Neural cell (in vitro differentiated cells): ENCODE data around the gene ASTN1. TPM values are rescaled to one million over a fixed set of nuclear protein-coding genes. Genes with fewer than 3 reads are reported as not detected.

Source experiments
- H2AFZ ChIP-seq: fragments of 200-600, 300-800 bp; sonication (generic), shearing (Covaris generic); 2 replicates; pipeline ENCODE4 v1.6.0; 2014; ENCODE audit warnings: low read depth, mild to moderate bottlenecking, antibody characterized with exemption, low read length, moderate library complexity
- H3F3A ChIP-seq: fragments of 200-600 bp; shearing (Covaris generic); 2 replicates; pipeline ENCODE4 v1.6.1; 2016; ENCODE audit warnings: mild to moderate bottlenecking, moderate library complexity, mixed read lengths, antibody characterized with exemption, low read length; ENCODE audit not compliant: insufficient read depth, poor library complexity, severe bottlenecking
- H3K27ac ChIP-seq: fragments of 200-600, 300-800 bp; sonication (generic), shearing (Covaris generic); 2 replicates; pipeline ENCODE4 v1.5.1; 2014; ENCODE audit warnings: mild to moderate bottlenecking, low read length, moderate library complexity
- H3K27me3 ChIP-seq: fragments of 300-800, 200-600 bp; sonication (generic), shearing (Covaris generic); 2 replicates; pipeline ENCODE4 v1.6.0; 2014; ENCODE audit warnings: mild to moderate bottlenecking, low read depth, low read length, moderate library complexity; ENCODE audit not compliant: insufficient read depth
- H3K36me3 ChIP-seq: fragments of 300-800, 200-600 bp; sonication (generic), shearing (Covaris generic); 2 replicates; pipeline ENCODE4 v1.5.1; 2014; ENCODE audit warnings: mild to moderate bottlenecking, antibody characterized with exemption, low read length, moderate library complexity; ENCODE audit not compliant: insufficient read depth
- H3K4me2 ChIP-seq: fragments of 300-800, 200-600 bp; sonication (generic), shearing (Covaris generic); 2 replicates; pipeline ENCODE4 v1.6.0; 2014; ENCODE audit warnings: mild to moderate bottlenecking, low read length
- H3K4me3 ChIP-seq: fragments of 300-800, 200-600 bp; sonication (generic), shearing (Covaris generic); 2 replicates; pipeline ENCODE4 v1.5.1; 2014; ENCODE audit warnings: mild to moderate bottlenecking, low read length, moderate library complexity
- H3K79me2 ChIP-seq: fragments of 200-600 bp; shearing (Covaris generic); replicated peaks from 2 replicates; pipeline ENCODE4 v1.6.0; 2014; ENCODE audit warnings: mild to moderate bottlenecking, low read length, moderate library complexity; ENCODE audit not compliant: insufficient read depth
- H3K9ac ChIP-seq: fragments of 300-800, 200-600 bp; sonication (generic), shearing (Covaris generic); 2 replicates; pipeline ENCODE4 v1.6.1; 2016; ENCODE audit warnings: mild to moderate bottlenecking, low read length, mixed read lengths
- H3K9me2 ChIP-seq: fragments of 200-600 bp; shearing (Covaris generic); 2 replicates; pipeline ENCODE4 v1.6.1; 2016; ENCODE audit warnings: mild to moderate bottlenecking, low read length, mixed read lengths; ENCODE audit not compliant: insufficient read depth
- H3K9me3 ChIP-seq: fragments of 200-600, 300-800 bp; sonication (generic), shearing (Covaris generic); 2 replicates; pipeline ENCODE4 v1.6.1; 2016; ENCODE audit warnings: mild to moderate bottlenecking, mixed run types, low read length, moderate library complexity, mixed read lengths
- H4K20me1 ChIP-seq: fragments of 200-600 bp; shearing (Covaris generic); 2 replicates; pipeline ENCODE4 v1.6.1; 2016; ENCODE audit warnings: mild to moderate bottlenecking, mixed run types; ENCODE audit not compliant: insufficient read depth
- EP300 ChIP-seq: fragments of 450-650 bp; conservative IDR thresholded peaks from 2 replicates; pipeline ENCODE4 v1.6.1; 2014; ENCODE audit warnings: antibody characterized with exemption, mild to moderate bottlenecking, moderate library complexity; ENCODE audit not compliant: poor library complexity, severe bottlenecking
- EZH2 ChIP-seq: fragments of 200-600, 300-800 bp; shearing (Covaris generic), sonication (generic); IDR thresholded peaks from 2 replicates; pipeline ENCODE4 v1.6.1; 2014; ENCODE audit warnings: antibody characterized with exemption, low read length, borderline replicate concordance, mild to moderate bottlenecking; ENCODE audit not compliant: insufficient read depth, poor library complexity, severe bottlenecking
- RAD21 ChIP-seq: fragments of 450-650 bp; conservative IDR thresholded peaks from 2 replicates; pipeline ENCODE4 v1.6.1; 2014; ENCODE audit warnings: antibody characterized with exemption, mild to moderate bottlenecking, moderate library complexity
- REST ChIP-seq: IDR thresholded peaks from 2 replicates; pipeline ENCODE4 v1.6.1; 2012; ENCODE audit warnings: borderline replicate concordance
- SMC3 ChIP-seq: fragments of 450-650 bp; conservative IDR thresholded peaks from 2 replicates; pipeline ENCODE4 v1.6.1; 2014; ENCODE audit warnings: antibody characterized with exemption, mild to moderate bottlenecking, moderate library complexity; ENCODE audit not compliant: poor library complexity
- polyA plus RNA-seq: library from polyadenylated mRNA; depleted of rRNA; stranded (reverse); fragments of >200 nt; gene quantifications from 2 replicates; pipeline ENCODE4 v1.2.3, GENCODE V29; 2014
- TF ChIP-seq, protein P1 (sequence below): fragments of 450-650 bp; IDR thresholded peaks from 2 replicates; pipeline ENCODE4 v1.5.1; 2014; ENCODE audit warnings: antibody characterized with exemption, mild to moderate bottlenecking, moderate library complexity; ENCODE audit not compliant: poor library complexity, severe bottlenecking

ASTN1 gene
- polyA plus RNA-seq, 1 donor from 2014 or later, result 33.4 TPM

DNA sequence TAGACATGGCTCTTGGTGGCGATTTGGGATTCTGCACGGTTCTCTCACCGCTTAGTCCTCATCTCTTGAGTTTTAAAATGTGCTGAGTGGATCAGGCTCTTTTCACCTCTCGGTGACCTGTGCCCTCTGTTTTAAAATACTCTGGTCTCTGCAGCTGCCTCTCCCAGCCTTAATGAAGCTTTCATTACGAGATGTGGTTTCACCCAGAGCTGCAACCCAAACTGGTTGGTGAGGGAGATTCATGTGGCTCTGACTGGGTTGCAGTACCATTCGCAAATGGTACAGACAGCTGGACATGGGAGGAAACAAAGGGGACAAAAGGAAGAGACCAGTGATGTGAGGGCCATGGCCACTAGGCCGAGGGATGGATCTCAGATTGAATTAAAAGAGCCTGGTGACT is 258.9 kb downstream of the ASTN1 start:
- Histone ChIP-seq H3K4me2 (no peak overlapping the region), H3K4me3 (no peak overlapping the region), H3K9me2 (no peaks in the 10 kb centered on the region), H4K20me1 (no peaks in the 10 kb centered on the region), H3K9ac (no peak overlapping the region), H3K9me3 (no peaks in the 10 kb centered on the region), H3K36me3 (no peaks in the 10 kb centered on the region), H3K27ac (no peak overlapping the region), H2AFZ (no peak overlapping the region), H3K27me3 (no peaks in the 10 kb centered on the region), H3K79me2 (no peaks in the 10 kb centered on the region), H3F3A (no peaks in the 10 kb centered on the region)
- TF ChIP-seq EP300 (no peak), SMC3 (no peak), RAD21 (no peak)
- TF ChIP-seq, protein P1, sequence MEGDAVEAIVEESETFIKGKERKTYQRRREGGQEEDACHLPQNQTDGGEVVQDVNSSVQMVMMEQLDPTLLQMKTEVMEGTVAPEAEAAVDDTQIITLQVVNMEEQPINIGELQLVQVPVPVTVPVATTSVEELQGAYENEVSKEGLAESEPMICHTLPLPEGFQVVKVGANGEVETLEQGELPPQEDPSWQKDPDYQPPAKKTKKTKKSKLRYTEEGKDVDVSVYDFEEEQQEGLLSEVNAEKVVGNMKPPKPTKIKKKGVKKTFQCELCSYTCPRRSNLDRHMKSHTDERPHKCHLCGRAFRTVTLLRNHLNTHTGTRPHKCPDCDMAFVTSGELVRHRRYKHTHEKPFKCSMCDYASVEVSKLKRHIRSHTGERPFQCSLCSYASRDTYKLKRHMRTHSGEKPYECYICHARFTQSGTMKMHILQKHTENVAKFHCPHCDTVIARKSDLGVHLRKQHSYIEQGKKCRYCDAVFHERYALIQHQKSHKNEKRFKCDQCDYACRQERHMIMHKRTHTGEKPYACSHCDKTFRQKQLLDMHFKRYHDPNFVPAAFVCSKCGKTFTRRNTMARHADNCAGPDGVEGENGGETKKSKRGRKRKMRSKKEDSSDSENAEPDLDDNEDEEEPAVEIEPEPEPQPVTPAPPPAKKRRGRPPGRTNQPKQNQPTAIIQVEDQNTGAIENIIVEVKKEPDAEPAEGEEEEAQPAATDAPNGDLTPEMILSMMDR, result no peak

DNA sequence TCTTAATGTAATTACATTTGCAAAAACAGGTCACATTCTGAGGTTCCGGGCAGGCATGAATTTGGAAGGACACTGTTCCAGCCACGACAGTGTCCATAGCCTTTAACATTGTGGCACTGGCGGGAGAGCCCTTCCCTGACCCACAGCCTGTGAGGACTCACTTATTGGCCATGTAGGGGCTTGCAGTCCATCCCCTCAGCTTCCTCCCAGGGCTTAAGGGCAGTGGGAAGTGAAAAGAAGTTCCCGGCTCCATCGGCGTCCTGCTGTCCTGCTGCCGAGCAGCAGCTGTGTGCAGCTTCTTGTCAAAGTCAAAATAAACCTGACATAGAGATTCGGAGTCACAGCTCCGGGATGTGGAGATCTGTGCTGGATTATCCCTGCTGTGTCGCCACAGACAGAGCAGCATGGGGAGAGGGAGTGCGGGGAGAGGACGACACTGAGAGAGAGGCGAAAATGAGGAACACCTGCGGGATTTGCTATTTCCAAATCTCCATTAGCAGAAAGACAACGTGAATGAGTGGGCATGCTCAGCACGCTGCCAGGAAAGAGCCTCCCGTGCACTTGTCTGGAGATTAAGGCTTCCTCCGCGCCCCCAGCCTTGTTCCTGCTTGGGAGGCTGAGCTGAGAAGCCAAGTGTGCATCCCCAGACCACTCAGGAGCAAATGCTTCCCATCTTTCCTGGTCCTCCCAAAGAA is 260.3 kb downstream of the ASTN1 start:
- Histone ChIP-seq H3K4me2 (no peak overlapping the region), H2AFZ (no peak overlapping the region), H3K27ac (no peak overlapping the region)

More for the DNA sequence above, 260.3 kb downstream of the ASTN1 start:
- Histone ChIP-seq H3K36me3 (no peaks in the 10 kb centered on the region), H3K79me2 (no peaks in the 10 kb centered on the region), H4K20me1 (no peaks in the 10 kb centered on the region), H3K9me2 (no peaks in the 10 kb centered on the region), H3F3A (no peaks in the 10 kb centered on the region), H3K27me3 (no peaks in the 10 kb centered on the region), H3K4me3 (no peak overlapping the region), H3K9me3 (no peaks in the 10 kb centered on the region), H3K9ac (no peak overlapping the region)
- TF ChIP-seq RAD21 (no peak), EZH2 (no peak), REST (no peak)
